CD4-positive, alpha-beta memory T cell (primary cell): ENCODE data around the gene ADI1. TPM values are rescaled to one million over a fixed set of nuclear protein-coding genes. Genes with fewer than 3 reads are reported as not detected.

Source experiments
- CTCF ChIA-PET: fragments of 350-600 bp; sonication (Branson Sonifier 250); formaldehyde crosslinking; loops from one replicate; lab custom pipeline; 2021; ENCODE audit warnings: inconsistent platforms; ENCODE audit not compliant: partially characterized antibody; lab: Charles Lee
- POLR2A ChIA-PET: fragments of 350-600 bp; sonication (Branson Sonifier 250); formaldehyde crosslinking; loops from one replicate; lab custom pipeline; 2021; ENCODE audit not compliant: partially characterized antibody; lab: Charles Lee
- DNase-seq, 5 donors: peaks; one replicate each; pipeline versions ENCODE4 v3.0.0 to v3.0.0-alpha.2; 2020 to 2022; ENCODE audit warnings: mixed read lengths in 1 of 5
- H3K27ac ChIP-seq: one replicate; pipeline ENCODE4 v1.7.0; 2013; ENCODE audit warnings: low read depth, low read length
- H3K27me3 ChIP-seq: 2 replicates; pipeline ENCODE4 v1.7.0; 2013; ENCODE audit warnings: mild to moderate bottlenecking, low read length, moderate library complexity; ENCODE audit not compliant: insufficient read depth
- H3K36me3 ChIP-seq: 2 replicates; pipeline ENCODE4 v1.7.0; 2013; ENCODE audit warnings: mild to moderate bottlenecking, low read length, moderate library complexity; ENCODE audit not compliant: insufficient read depth
- H3K4me1 ChIP-seq: 2 replicates; pipeline ENCODE4 v1.7.0; 2013; ENCODE audit warnings: mild to moderate bottlenecking, low read length, moderate library complexity; ENCODE audit not compliant: insufficient read depth
- H3K4me3 ChIP-seq, 2 donors: one replicate each; pipeline ENCODE4 v1.7.0; 2013; ENCODE audit warnings: low read length in 2 of 2, mild to moderate bottlenecking in 1 of 2
- H3K9me3 ChIP-seq, 2 donors: one replicate each; pipeline ENCODE4 v1.7.0; 2013; ENCODE audit warnings: low read length in 2 of 2, control low read depth in 1 of 2; ENCODE audit not compliant: control insufficient read depth in 1 of 2
- H3K27ac Mint-ChIP-seq, 7 donors: one replicate each; pipeline ENCODE4 v1.8.0; 2020 to 2021; ENCODE audit warnings: mixed read lengths in 7 of 7, mild to moderate bottlenecking in 6 of 7, inconsistent platforms in 3 of 7, moderate library complexity in 3 of 7
- H3K27me3 Mint-ChIP-seq, 2 donors: one replicate each; pipeline ENCODE4 v1.8.0; 2020 to 2021; ENCODE audit warnings: mixed read lengths in 2 of 2
- H3K36me3 Mint-ChIP-seq, 2 donors: one replicate each; pipeline ENCODE4 v1.8.0; 2020 to 2021; ENCODE audit warnings: mixed read lengths in 2 of 2, inconsistent platforms in 1 of 2, mild to moderate bottlenecking in 1 of 2
- H3K4me1 Mint-ChIP-seq, 4 donors: one replicate each; pipeline ENCODE4 v1.8.0; 2020 to 2021; ENCODE audit warnings: mixed read lengths in 4 of 4, mild to moderate bottlenecking in 1 of 4
- H3K4me3 Mint-ChIP-seq, 8 donors: one replicate each; pipeline ENCODE4 v1.8.0; 2020 to 2021; ENCODE audit warnings: mixed read lengths in 8 of 8, mild to moderate bottlenecking in 7 of 8, moderate library complexity in 6 of 8, inconsistent platforms in 3 of 8
- H3K9me3 Mint-ChIP-seq, 8 donors: one replicate each; pipeline ENCODE4 v1.8.0; 2020 to 2021; ENCODE audit warnings: mixed read lengths in 8 of 8, mild to moderate bottlenecking in 5 of 8, inconsistent platforms in 3 of 8, moderate library complexity in 1 of 8
- intact Hi-C: fragments of 100-400 bp; cut with micrococcal nuclease; formaldehyde crosslinking; loops from one replicate; pipeline ENCODE4 v1.15.1; 2023
- polyA plus RNA-seq, 2 donors: library from polyadenylated mRNA; unstranded; fragments of 300-500 nt; fragmentation: Illumina TruSeq; gene quantifications; one replicate each; pipeline ENCODE4 v1.2.3, GENCODE V29; 2021
- total RNA-seq, 2 experiments: library from RNA; stranded (reverse); gene quantifications; one replicate each; pipeline ENCODE4 v1.2.3, GENCODE V29; 2021

ADI1 gene
- total and polyA plus RNA-seq, 4 experiments from 2014 or later, result 32.3 to 115 (median 44.4) TPM

DNA sequence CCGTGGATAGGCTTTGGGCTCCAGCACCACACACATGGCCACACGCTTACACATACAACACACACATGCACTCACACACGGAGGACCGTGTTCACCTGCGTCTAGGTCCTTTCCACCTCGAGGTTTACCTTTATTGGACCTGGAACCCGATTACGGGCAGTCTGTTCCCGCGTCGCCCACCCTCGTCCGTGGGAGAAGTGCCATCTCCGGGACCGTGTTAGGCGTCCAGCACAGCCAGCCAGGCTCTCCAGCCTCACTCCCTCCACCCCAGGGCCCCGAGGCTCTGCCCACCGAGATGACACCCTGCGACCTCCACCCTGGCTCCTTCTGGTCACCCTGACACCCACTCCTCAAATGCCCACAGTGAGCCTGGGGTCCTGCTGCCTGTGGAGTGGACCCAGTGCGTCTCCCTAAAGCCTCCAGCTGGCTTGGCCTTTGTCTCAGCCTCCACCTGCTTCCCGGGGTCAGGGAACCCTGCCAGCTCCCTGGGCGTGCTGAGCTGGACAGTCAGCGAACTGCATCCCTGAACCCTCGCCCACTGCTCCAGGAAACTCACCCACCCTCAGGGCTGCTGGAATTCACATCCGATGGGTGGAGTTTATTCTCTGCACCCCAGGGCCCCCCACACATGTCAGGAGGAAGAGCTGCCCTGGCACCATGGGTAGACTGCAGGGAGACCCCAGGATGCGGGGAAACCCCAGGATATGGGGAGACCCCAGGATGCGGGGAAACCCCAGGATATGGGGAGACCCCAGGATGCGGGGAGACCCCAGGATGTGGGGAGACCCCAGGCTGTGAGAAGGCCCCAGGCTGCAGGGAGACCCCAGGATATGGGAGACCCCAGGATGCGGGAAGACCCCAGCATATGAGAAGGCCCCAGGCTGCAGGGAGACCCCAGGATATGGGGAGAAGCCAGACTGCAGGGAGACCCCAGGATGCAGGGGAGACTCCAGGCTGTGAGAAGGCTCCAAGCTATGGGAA, 33.0 kb downstream of the ADI1 start:
- Histone ChIP-seq H3K9me3 (no peaks in the 10 kb centered on the region), H3K27me3 (no peaks in the 10 kb centered on the region), H3K4me3 (no peak overlapping the region), H3K27ac (no peak overlapping the region), H3K36me3 (no peaks in the 10 kb centered on the region), H3K4me1 (no peaks in the 10 kb centered on the region)
- POLR2A ChIA-PET, result no interaction called here
- peaks cover 4 to 17% of the 10 kb centered on the region in 2 donors for H3K36me3 Mint-ChIP-seq
- peaks cover 0 to 5% (median under 1%) of the 10 kb centered on the region in 4 donors for H3K4me1 Mint-ChIP-seq
- H3K27ac Mint-ChIP-seq, result no peak overlapping the region
- H3K27me3 Mint-ChIP-seq, result no peaks in the 10 kb centered on the region
- H3K9me3 Mint-ChIP-seq, result peaks cover 0 to 1% (median 0%) of the 10 kb centered on the region in 8 donors
- intact Hi-C loops, result no loop called here
- no peak for DNase-seq
- no peak overlapping the region for H3K4me3 Mint-ChIP-seq
- CTCF ChIA-PET, result no interaction called here

- Mint-ChIP-seq H3K4me1 (peaks cover 0 to 5% (median 2%) of the 10 kb centered on the region in 4 donors), H3K4me3 (no peak overlapping the region), H3K36me3 (peaks cover 5 to 24% of the 10 kb centered on the region in 2 donors), H3K27me3 (no peaks in the 10 kb centered on the region), H3K9me3 (peaks cover 0 to 1% (median 0%) of the 10 kb centered on the region in 8 donors), H3K27ac (peak overlapping the region in 1 of 7 donors; percentile 44)
- H3K27me3 ChIP-seq, result no peaks in the 10 kb centered on the region
- intact Hi-C loops, result no loop called here
- H3K4me3 ChIP-seq, result no peak overlapping the region
- no peaks in the 10 kb centered on the region for H3K36me3 ChIP-seq
- no peak for DNase-seq
- no peaks in the 10 kb centered on the region for H3K9me3 ChIP-seq
- CTCF ChIA-PET, result no interaction called here
- POLR2A ChIA-PET, result no interaction called here
- H3K27ac ChIP-seq, result no peak overlapping the region
- no peaks in the 10 kb centered on the region for H3K4me1 ChIP-seq
Observed at GRCh38 chr2:3485166-3485565, 34.2 kb downstream of the ADI1 start.

GRCh38 chr2:3483986-3484960, 35.1 kb downstream of the ADI1 start:
- intact Hi-C loops, result no loop called here
- H3K27me3 ChIP-seq, result no peaks in the 10 kb centered on the region
- no peaks in the 10 kb centered on the region for H3K4me1 ChIP-seq
- H3K4me3 Mint-ChIP-seq, result no peak overlapping the region
- no peak overlapping the region for H3K27ac ChIP-seq
- ChIA-PET POLR2A (no interaction called here), CTCF (no interaction called here)
- H3K4me1 Mint-ChIP-seq, result peaks cover 0 to 6% (median 3%) of the 10 kb centered on the region in 4 donors
- H3K27me3 Mint-ChIP-seq, result no peaks in the 10 kb centered on the region
- H3K36me3 Mint-ChIP-seq, result peaks cover 14 to 33% of the 10 kb centered on the region in 2 donors
- peaks cover 0 to 1% (median 0%) of the 10 kb centered on the region in 8 donors for H3K9me3 Mint-ChIP-seq
- H3K9me3 ChIP-seq, result no peaks in the 10 kb centered on the region
- peaks cover under 1% of the 10 kb centered on the region for H3K36me3 ChIP-seq
- no peak for DNase-seq
- peak overlapping the region in 2 of 7 donors; percentile 4 to 57 for H3K27ac Mint-ChIP-seq
- H3K4me3 ChIP-seq, result no peak overlapping the region

- H3K4me1 Mint-ChIP-seq, result peaks cover 0 to 6% (median 3%) of the 10 kb centered on the region in 4 donors
- Histone ChIP-seq H3K9me3 (no peaks in the 10 kb centered on the region), H3K27me3 (no peaks in the 10 kb centered on the region), H3K4me1 (no peaks in the 10 kb centered on the region), H3K27ac (no peak overlapping the region), H3K4me3 (no peak overlapping the region), H3K36me3 (peaks cover 6% of the 10 kb centered on the region)
- H3K36me3 Mint-ChIP-seq, result peaks cover 19 to 40% of the 10 kb centered on the region in 2 donors
- H3K9me3 Mint-ChIP-seq, result peaks cover 0 to 1% (median 0%) of the 10 kb centered on the region in 8 donors
- ChIA-PET CTCF (no interaction called here), POLR2A (no interaction called here)
- intact Hi-C loops, result no loop called here
- H3K27me3 Mint-ChIP-seq, result no peaks in the 10 kb centered on the region
- H3K4me3 Mint-ChIP-seq, result no peak overlapping the region
- no peak for DNase-seq
- H3K27ac Mint-ChIP-seq, result peak overlapping the region in 2 of 7 donors; percentile 4 to 29
Observed at GRCh38 chr2:3483227-3483985, 35.9 kb downstream of the ADI1 start.

DNA sequence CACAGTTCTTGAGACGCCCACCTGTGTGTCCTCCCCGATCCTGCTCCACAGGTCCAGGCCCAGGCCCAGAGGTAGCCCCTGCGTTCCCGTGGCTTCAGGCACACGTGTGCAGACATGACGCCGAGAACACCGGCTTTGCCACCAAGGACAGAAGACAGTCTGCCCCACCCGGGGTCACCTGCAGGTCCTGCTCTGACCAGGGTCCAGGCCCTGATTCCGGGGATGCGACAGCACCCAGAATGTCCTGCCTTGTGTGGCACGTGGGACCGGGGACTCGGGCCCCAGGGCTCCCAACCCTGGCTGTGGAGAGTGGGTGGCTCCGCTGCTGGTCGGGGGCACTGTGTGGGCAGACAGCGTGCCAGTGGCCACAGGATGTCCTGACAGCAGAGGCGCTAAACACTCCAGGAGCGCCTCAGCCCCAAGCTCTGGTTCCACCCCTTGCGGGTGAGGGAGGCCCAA, 36.9 kb downstream of the ADI1 start:
- Histone ChIP-seq H3K4me1 (no peaks in the 10 kb centered on the region), H3K27ac (no peak overlapping the region), H3K27me3 (no peaks in the 10 kb centered on the region), H3K9me3 (no peaks in the 10 kb centered on the region), H3K4me3 (no peak overlapping the region), H3K36me3 (peaks cover 6% of the 10 kb centered on the region)
- no peak for DNase-seq
- H3K4me1 Mint-ChIP-seq, result peaks cover 0 to 6% (median 3%) of the 10 kb centered on the region in 4 donors
- intact Hi-C loops, result no loop called here
- H3K9me3 Mint-ChIP-seq, result peaks cover 0 to 1% (median 0%) of the 10 kb centered on the region in 8 donors
- H3K27me3 Mint-ChIP-seq, result no peaks in the 10 kb centered on the region
- H3K4me3 Mint-ChIP-seq, result no peak overlapping the region
- no peak overlapping the region for H3K27ac Mint-ChIP-seq
- ChIA-PET POLR2A (no interaction called here), CTCF (no interaction called here)
- H3K36me3 Mint-ChIP-seq, result peaks cover 26 to 46% of the 10 kb centered on the region in 2 donors

DNA sequence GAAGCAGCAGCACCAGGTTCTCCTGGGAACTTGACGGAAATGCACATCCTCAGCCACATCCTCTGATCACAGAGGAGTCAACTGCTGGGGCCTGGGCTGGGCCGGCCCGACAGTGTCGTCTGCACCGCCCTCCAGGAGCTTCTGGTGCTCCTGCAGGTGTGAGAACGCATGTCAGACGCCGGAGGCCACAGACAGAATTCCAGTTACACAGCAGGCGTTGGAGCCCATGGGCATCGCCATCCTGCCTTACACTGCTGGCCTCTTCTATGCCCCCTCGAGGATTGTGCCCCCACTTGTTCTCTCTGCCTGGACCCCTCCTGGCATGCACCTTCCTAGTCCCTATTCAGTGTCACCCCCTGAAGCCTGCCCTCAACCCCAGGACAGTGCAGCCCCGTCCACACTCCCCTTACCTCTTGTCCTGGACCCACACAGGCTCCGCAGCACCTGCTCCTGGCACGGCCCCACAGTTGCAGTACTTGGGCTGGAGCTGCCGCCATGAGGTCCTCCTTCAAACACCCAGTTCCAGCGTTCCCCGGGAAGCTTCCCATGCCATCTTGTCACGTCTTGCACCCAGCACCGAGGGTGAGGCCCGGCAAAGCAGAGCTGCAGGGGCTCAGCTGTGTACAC, 37.5 kb downstream of the ADI1 start:
- peaks cover 27 to 47% of the 10 kb centered on the region in 2 donors for H3K36me3 Mint-ChIP-seq

More for the DNA sequence above, 37.5 kb downstream of the ADI1 start:
- CTCF ChIA-PET, result interaction anchor here (0.9 to 1.4 kb wide), 2 partner anchors 20 to 170 kb away, joined by 3 read pairs; no protein-coding TSS in a partner anchor
- H3K4me1 ChIP-seq, result no peaks in the 10 kb centered on the region
- Mint-ChIP-seq H3K4me3 (no peak overlapping the region), H3K27ac (peak overlapping the region in 2 of 7 donors; percentile 61 to 62), H3K4me1 (peaks cover 0 to 6% (median 3%) of the 10 kb centered on the region in 4 donors), H3K9me3 (peaks cover 0 to 1% (median 0%) of the 10 kb centered on the region in 8 donors), H3K27me3 (no peaks in the 10 kb centered on the region)
- no peak overlapping the region for H3K27ac ChIP-seq
- no peaks in the 10 kb centered on the region for H3K9me3 ChIP-seq
- no peaks in the 10 kb centered on the region for H3K27me3 ChIP-seq
- intact Hi-C loops, result no loop called here
- DNase-seq, result no peak
- no peak overlapping the region for H3K4me3 ChIP-seq
- POLR2A ChIA-PET, result no interaction called here
- peaks cover 6% of the 10 kb centered on the region for H3K36me3 ChIP-seq
